Measurements from ENCODE around the gene POU2F2.

- TF ChIP-seq, protein P1, sequence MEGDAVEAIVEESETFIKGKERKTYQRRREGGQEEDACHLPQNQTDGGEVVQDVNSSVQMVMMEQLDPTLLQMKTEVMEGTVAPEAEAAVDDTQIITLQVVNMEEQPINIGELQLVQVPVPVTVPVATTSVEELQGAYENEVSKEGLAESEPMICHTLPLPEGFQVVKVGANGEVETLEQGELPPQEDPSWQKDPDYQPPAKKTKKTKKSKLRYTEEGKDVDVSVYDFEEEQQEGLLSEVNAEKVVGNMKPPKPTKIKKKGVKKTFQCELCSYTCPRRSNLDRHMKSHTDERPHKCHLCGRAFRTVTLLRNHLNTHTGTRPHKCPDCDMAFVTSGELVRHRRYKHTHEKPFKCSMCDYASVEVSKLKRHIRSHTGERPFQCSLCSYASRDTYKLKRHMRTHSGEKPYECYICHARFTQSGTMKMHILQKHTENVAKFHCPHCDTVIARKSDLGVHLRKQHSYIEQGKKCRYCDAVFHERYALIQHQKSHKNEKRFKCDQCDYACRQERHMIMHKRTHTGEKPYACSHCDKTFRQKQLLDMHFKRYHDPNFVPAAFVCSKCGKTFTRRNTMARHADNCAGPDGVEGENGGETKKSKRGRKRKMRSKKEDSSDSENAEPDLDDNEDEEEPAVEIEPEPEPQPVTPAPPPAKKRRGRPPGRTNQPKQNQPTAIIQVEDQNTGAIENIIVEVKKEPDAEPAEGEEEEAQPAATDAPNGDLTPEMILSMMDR (IDR thresholded peaks at IDR 0.05; ENCODE audit: borderline replicate concordance, extremely low read depth, low read length, poor library complexity, severe bottlenecking) = no peak
- no peak for TF ChIP-seq EZH2 (IDR thresholded peaks at IDR 0.05; ENCODE audit: borderline replicate concordance, low read depth, low read length, severe bottlenecking)
Measured at GRCh38 chr19:42115705-42116104, 16.5 kb downstream of the POU2F2 start.
